Breast epithelium (tissue), 4 donors: ENCODE results near the gene CPA3. TPM values are rescaled to one million over a fixed set of nuclear protein-coding genes. Genes with fewer than 3 reads are reported as not detected.

Experiments
- DNase-seq, 2 donors: peaks; one replicate each; pipeline ENCODE4 v3.0.0-alpha.2; 2019; ENCODE audit warnings: low spot score in 2 of 2
- H3K27ac ChIP-seq, 2 donors: fragments of 200-600 bp; sonication (generic) in 1 of 2; one replicate each; pipeline ENCODE4 v1.5.1; 2016 to 2019; ENCODE audit warnings: mild to moderate bottlenecking in 1 of 2
- H3K27me3 ChIP-seq, 2 donors: fragments of 200-600 bp; sonication (generic) in 1 of 2; one replicate each; pipeline versions ENCODE4 v1.5.1 to v1.6.0; 2017 to 2019; ENCODE audit warnings: control low read depth in 1 of 2, mild to moderate bottlenecking in 1 of 2
- H3K36me3 ChIP-seq: fragments of 200-600 bp; one replicate; pipeline ENCODE4 v1.5.1; 2019
- H3K4me1 ChIP-seq, 2 donors: fragments of 200-600 bp; sonication (generic); one replicate each; pipeline ENCODE4 v1.5.1; 2016 to 2019; ENCODE audit warnings: control low read depth in 1 of 2
- H3K4me3 ChIP-seq, 3 donors: fragments of 200-600 bp; sonication (generic); 1 replicate in 2 of 3; 2 replicates in 1 of 3; pipeline ENCODE4 v1.5.1; 2016 to 2019; ENCODE audit warnings: mild to moderate bottlenecking in 3 of 3, moderate library complexity in 2 of 3
- H3K9me3 ChIP-seq, 2 donors: fragments of 200-600 bp; sonication (generic) in 1 of 2; one replicate each; pipeline ENCODE4 v1.5.1; 2016 to 2019; ENCODE audit warnings: control low read depth in 1 of 2
- CTCF ChIP-seq, 3 donors: fragments of 450-650 bp; IDR thresholded peaks; one replicate each; pipeline ENCODE4 v1.5.1; 2016 to 2017; ENCODE audit warnings: antibody characterized with exemption in 3 of 3, mild to moderate bottlenecking in 3 of 3, moderate library complexity in 3 of 3
- POLR2A ChIP-seq: fragments of 450-650 bp; IDR thresholded peaks from one replicate; pipeline ENCODE4 v1.6.1; 2016; ENCODE audit warnings: antibody characterized with exemption, mild to moderate bottlenecking, moderate library complexity
- POLR2AphosphoS5 ChIP-seq, 3 donors: sonication (generic); formaldehyde crosslinking; IDR thresholded peaks; one replicate each; pipeline ENCODE4 v1.6.1; 2017; ENCODE audit warnings: antibody characterized with exemption in 3 of 3
- intact Hi-C: fragments of 100-400 bp; cut with DNase I; formaldehyde crosslinking; loops from one replicate; pipeline ENCODE4 v1.15.1; 2023; ENCODE audit warnings: low total_unique reads
- total RNA-seq, 3 donors: library from RNA; depleted of rRNA; stranded (reverse); fragments of >200 nt; gene quantifications; one replicate each; pipeline ENCODE4 v1.1.0, GENCODE V29; 2016

Gene CPA3
- total RNA-seq, 3 donors from 2014 or later: 5.6 to 44.2 (median 10.1) TPM

- Histone ChIP-seq H3K9me3 (no peaks in the 10 kb centered on the region), H3K4me1 (no peaks in the 10 kb centered on the region), H3K36me3 (no peaks in the 10 kb centered on the region), H3K4me3 (no peak overlapping the region), H3K27me3 (no peaks in the 10 kb centered on the region), H3K27ac (no peak overlapping the region)
- intact Hi-C loops: no loop called here
- no peak for DNase-seq
- no peak for TF ChIP-seq POLR2AphosphoS5 (IDR thresholded peaks at IDR 0.05)
- no peak for TF ChIP-seq CTCF (IDR thresholded peaks at IDR 0.05)
- TF ChIP-seq POLR2A: no peak
Observed at GRCh38 chr3:148932972-148933371, 67.9 kb downstream of the CPA3 start.

- intact Hi-C loops: no loop called here
- no peak for DNase-seq
- TF ChIP-seq CTCF (IDR thresholded peaks at IDR 0.05) (no peak), POLR2AphosphoS5 (IDR thresholded peaks at IDR 0.05) (no peak), POLR2A (no peak)
Observed at GRCh38 chr3:148937467-148938255, 72.6 kb downstream of the CPA3 start.

GRCh38 chr3:148938306-148938705 lies 73.2 kb downstream of the CPA3 start:
- no peak for DNase-seq
- intact Hi-C loops: no loop called here
- TF ChIP-seq CTCF (IDR thresholded peaks at IDR 0.05): no peak
- TF ChIP-seq POLR2AphosphoS5 (IDR thresholded peaks at IDR 0.05): no peak
- TF ChIP-seq POLR2A: no peak
- Histone ChIP-seq H3K4me1 (no peaks in the 10 kb centered on the region), H3K9me3 (no peaks in the 10 kb centered on the region), H3K4me3 (no peak overlapping the region), H3K36me3 (no peaks in the 10 kb centered on the region), H3K27ac (no peak overlapping the region), H3K27me3 (no peaks in the 10 kb centered on the region)

More at GRCh38 chr3:148937467-148938255, 72.6 kb downstream of the CPA3 start:
- Histone ChIP-seq H3K27me3 (no peaks in the 10 kb centered on the region), H3K9me3 (no peaks in the 10 kb centered on the region), H3K27ac (no peak overlapping the region), H3K4me1 (no peaks in the 10 kb centered on the region), H3K36me3 (no peaks in the 10 kb centered on the region), H3K4me3 (no peak overlapping the region)

GRCh38 chr3:148938936-148939335 lies 73.8 kb downstream of the CPA3 start:
- no peaks in the 10 kb centered on the region for H3K36me3 ChIP-seq
- H3K9me3 ChIP-seq: no peaks in the 10 kb centered on the region
- H3K27me3 ChIP-seq: no peaks in the 10 kb centered on the region
- H3K27ac ChIP-seq: no peak overlapping the region
- no peaks in the 10 kb centered on the region for H3K4me1 ChIP-seq
- intact Hi-C loops: no loop called here
- no peak for DNase-seq
- TF ChIP-seq POLR2A (no peak), CTCF (IDR thresholded peaks at IDR 0.05) (no peak), POLR2AphosphoS5 (IDR thresholded peaks at IDR 0.05) (no peak)
- H3K4me3 ChIP-seq: no peak overlapping the region

DNA sequence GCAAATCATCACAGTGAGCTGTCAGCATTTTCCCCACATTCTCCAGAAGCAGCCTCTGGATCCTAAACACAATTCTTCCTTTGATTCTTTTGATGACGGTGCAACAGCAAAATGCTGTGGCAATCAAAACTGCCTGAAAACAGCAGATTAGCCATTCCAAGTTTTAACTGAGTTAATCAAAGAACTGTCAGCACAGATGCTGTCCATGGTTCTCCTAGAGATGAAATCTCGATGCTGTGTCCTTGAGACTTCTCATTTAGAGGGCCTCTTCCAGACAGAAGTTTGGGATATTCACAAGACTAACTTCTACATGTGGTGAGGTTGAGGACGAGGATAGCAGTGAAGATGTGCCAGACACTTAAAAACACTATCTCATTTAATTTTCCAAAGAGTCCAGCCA lies 75.9 kb downstream of the CPA3 start:
- Histone ChIP-seq H3K9me3 (no peaks in the 10 kb centered on the region), H3K4me3 (no peak overlapping the region), H3K27ac (no peak overlapping the region), H3K36me3 (no peaks in the 10 kb centered on the region), H3K4me1 (no peaks in the 10 kb centered on the region), H3K27me3 (no peaks in the 10 kb centered on the region)
- DNase-seq: no peak
- TF ChIP-seq POLR2A (no peak), CTCF (IDR thresholded peaks at IDR 0.05) (no peak), POLR2AphosphoS5 (IDR thresholded peaks at IDR 0.05) (no peak)
- intact Hi-C loops: no loop called here
